HG03103 (cell line): ENCODE results near the gene OTOGL.
"Not testable (repeated sequence)": the region's sequence is repeated elsewhere in the genome, so short reads cannot be mapped to it uniquely, and the experiment has no call there.

Source experiments
- ATAC-seq: cut with Tn5 transposase; IDR thresholded peaks from one replicate; pipeline ENCODE4 v1.9.1; 2021; ENCODE audit warnings: low read depth; ENCODE audit not compliant: unreplicated experiment

Gene OTOGL

GRCh38 chr12:80212938-80213645 is 113.8 kb downstream of the OTOGL start:
- no peak for ATAC-seq

GRCh38 chr12:80213871-80214270 is 114.5 kb downstream of the OTOGL start:
- no peak for ATAC-seq

GRCh38 chr12:80217011-80217535 is 117.7 kb downstream of the OTOGL start:
- peak; percentile 89 for ATAC-seq

GRCh38 chr12:80218925-80219324 is 119.6 kb downstream of the OTOGL start:
- ATAC-seq, result not testable (repeated sequence)

GRCh38 chr12:80219345-80219744 is 120.0 kb downstream of the OTOGL start:
- no peak for ATAC-seq

- ATAC-seq, result peak; percentile 73
These were observed 122.9 kb downstream of the OTOGL start for GRCh38 chr12:80222261-80222660.

GRCh38 chr12:80226576-80226975 is 127.2 kb downstream of the OTOGL start:
- no peak for ATAC-seq

GRCh38 chr12:80227904-80228303 is 128.6 kb downstream of the OTOGL start:
- not testable (repeated sequence) for ATAC-seq

- no peak for ATAC-seq
These were observed 130.7 kb downstream of the OTOGL start for GRCh38 chr12:80230068-80230467.

GRCh38 chr12:80232837-80233236 is 133.5 kb downstream of the OTOGL start:
- no peak for ATAC-seq

- no peak for ATAC-seq
These were observed 134.6 kb downstream of the OTOGL start for GRCh38 chr12:80233926-80234325.

GRCh38 chr12:80234667-80235066 is 135.3 kb downstream of the OTOGL start:
- no peak for ATAC-seq

GRCh38 chr12:80235944-80236343 is 136.6 kb downstream of the OTOGL start:
- no peak for ATAC-seq

- no peak for ATAC-seq
These were observed 140.5 kb downstream of the OTOGL start for GRCh38 chr12:80239867-80240266.

GRCh38 chr12:80241576-80242273 is 142.4 kb downstream of the OTOGL start:
- no peak for ATAC-seq

GRCh38 chr12:80242321-80242720 is 143.0 kb downstream of the OTOGL start:
- ATAC-seq, result no peak

- ATAC-seq, result not testable (repeated sequence)
These were observed 150.2 kb downstream of the OTOGL start for GRCh38 chr12:80249581-80249980.

- no peak for ATAC-seq
These were observed 158.6 kb downstream of the OTOGL start for GRCh38 chr12:80257920-80258319.

- ATAC-seq, result no peak
These were observed 160.9 kb downstream of the OTOGL start for GRCh38 chr12:80260269-80260668.

- no peak for ATAC-seq
These were observed 162.1 kb downstream of the OTOGL start for GRCh38 chr12:80261403-80261802.

- ATAC-seq, result no peak
These were observed 163.0 kb downstream of the OTOGL start for GRCh38 chr12:80262346-80262745.

- no peak for ATAC-seq
These were observed 163.4 kb downstream of the OTOGL start for GRCh38 chr12:80262771-80263170.
